PC-3 (cell line): Measurements from ENCODE around the gene CSMD2.

ENCODE experiments used
- EZH2 ChIP-seq: fragments of 300-600 bp; sonication (generic); IDR thresholded peaks from one replicate; pipeline ENCODE4 v1.6.1; 2017; ENCODE audit warnings: antibody characterized with exemption, mild to moderate bottlenecking, low read length; ENCODE audit not compliant: unreplicated experiment
- EZH2phosphoT487 ChIP-seq: fragments of 300-600 bp; sonication (generic); IDR thresholded peaks from 2 replicates; pipeline ENCODE4 v1.6.1; 2018; ENCODE audit warnings: mild to moderate bottlenecking, antibody characterized with exemption, low read length, borderline replicate concordance
- TF ChIP-seq, protein P1 (sequence below): fragments of 300-600 bp; sonication (generic); conservative IDR thresholded peaks from 2 replicates; pipeline ENCODE4 v1.5.1; 2017; ENCODE audit warnings: antibody characterized with exemption, low read depth, mild to moderate bottlenecking, low read length

GRCh38 chr1:33944846-33945245 lies 220.2 kb downstream of the CSMD2 start:
- TF ChIP-seq, protein P1, sequence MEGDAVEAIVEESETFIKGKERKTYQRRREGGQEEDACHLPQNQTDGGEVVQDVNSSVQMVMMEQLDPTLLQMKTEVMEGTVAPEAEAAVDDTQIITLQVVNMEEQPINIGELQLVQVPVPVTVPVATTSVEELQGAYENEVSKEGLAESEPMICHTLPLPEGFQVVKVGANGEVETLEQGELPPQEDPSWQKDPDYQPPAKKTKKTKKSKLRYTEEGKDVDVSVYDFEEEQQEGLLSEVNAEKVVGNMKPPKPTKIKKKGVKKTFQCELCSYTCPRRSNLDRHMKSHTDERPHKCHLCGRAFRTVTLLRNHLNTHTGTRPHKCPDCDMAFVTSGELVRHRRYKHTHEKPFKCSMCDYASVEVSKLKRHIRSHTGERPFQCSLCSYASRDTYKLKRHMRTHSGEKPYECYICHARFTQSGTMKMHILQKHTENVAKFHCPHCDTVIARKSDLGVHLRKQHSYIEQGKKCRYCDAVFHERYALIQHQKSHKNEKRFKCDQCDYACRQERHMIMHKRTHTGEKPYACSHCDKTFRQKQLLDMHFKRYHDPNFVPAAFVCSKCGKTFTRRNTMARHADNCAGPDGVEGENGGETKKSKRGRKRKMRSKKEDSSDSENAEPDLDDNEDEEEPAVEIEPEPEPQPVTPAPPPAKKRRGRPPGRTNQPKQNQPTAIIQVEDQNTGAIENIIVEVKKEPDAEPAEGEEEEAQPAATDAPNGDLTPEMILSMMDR = no peak
- TF ChIP-seq EZH2phosphoT487 (no peak), EZH2 (no peak)
